Ureter (tissue), 1 donor: ENCODE data around the gene NCOA6. TPM values are rescaled to one million over a fixed set of nuclear protein-coding genes. Genes with fewer than 3 reads are reported as not detected.

Experiments
- DNase-seq: peaks from one replicate; pipeline ENCODE4 v3.0.0-alpha.2; 2020; ENCODE audit warnings: low spot score
- total RNA-seq: library from RNA; stranded (reverse); gene quantifications from one replicate; pipeline ENCODE4 v1.2.4, GENCODE V29; 2023
- donor health status: DM: yes; HTN: yes; CAD: no.

Gene NCOA6
- 40.7 TPM for total RNA-seq

DNA sequence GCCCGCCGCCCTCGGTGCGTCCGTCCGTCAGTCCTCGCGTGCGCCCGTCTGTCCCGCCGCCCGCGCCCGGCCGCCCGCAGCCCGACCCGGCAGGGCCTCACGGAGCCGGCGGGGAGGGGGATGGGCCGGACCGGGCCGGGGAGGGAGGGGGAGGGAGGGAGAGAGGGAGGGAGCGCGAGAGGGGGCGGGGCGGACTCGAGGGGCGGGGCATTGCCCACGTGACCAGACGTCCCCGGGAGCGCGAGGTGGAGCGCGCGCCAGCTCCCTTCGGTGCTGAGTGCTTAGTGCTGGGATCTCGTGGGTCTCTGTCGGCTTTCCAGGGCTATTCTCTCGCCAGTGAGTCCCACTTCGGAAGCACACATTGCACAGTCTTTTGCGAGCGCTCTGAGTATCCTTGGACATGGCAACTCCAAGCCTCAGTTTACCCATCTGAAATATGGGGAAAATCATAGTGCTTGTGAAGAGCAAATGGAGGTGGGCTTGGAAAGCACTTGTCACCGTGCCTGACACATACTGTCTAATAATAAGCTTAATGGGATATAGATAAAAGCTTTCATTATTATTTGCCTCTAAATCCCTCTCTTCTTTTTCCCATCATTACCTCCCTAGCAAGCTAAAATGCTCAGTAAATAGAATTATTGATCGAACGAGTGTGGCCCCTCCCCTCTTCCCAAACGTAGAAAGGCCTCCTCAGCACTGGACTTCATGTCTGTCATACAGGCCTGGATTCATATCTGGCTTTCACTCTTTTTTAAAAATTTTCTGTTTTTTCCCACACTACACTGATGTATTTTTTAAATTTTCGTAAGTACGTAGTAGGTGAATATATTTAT, at the start of gene NCOA6:
Gene NCOA6 (minus strand): TSS at position 122 of the 833 bp plus-strand sequence. CDS start 43,296 bp downstream, outside the sequence.
- DNase-seq: peak; percentile 92

- peak; percentile 85 for DNase-seq
Measured at GRCh38 chr20:34874094-34874654, 48.7 kb upstream of the NCOA6 start.

GRCh38 chr20:34873583-34874093, 48.2 kb upstream of the NCOA6 start:
- no peak for DNase-seq

- DNase-seq: peak; percentile 86
Measured at GRCh38 chr20:34872622-34873224, 47.3 kb upstream of the NCOA6 start, which contains the start of gene GGT7. GGT7 (minus strand) TSS chr20:34872856; CDS start chr20:34872815, 41 bp downstream.

DNA sequence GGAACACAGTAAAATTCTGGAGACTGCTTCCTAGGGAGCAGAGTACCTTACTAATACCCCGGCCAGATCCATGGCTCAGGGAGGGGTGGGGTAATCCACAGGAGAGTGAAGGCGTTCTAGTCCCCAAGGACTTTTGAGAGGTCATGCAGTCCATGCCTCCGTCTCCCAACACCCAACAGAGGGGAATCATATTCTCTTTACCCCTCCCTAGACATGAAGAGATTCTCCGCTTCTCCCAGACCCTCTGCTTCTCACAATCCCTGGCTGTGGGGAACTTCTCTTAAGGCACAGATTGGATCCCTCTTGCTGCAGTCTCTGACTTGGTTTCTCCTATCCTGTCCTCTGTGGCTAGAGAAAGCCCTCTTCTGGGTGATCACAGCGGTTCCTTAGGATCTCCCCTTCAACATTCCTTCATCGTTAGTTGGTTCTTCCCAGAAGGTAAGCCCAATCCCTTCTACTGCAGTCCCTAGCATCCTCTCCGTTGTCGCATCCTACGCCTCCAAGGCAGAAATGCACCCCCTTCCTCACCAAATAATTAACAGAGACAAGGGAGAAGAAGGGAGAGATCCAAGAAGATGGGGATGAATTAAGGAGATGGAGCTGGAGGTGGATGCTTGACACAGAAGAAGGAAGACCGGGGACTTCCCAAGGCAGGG, 46.6 kb upstream of the NCOA6 start:
- DNase-seq: no peak

DNA sequence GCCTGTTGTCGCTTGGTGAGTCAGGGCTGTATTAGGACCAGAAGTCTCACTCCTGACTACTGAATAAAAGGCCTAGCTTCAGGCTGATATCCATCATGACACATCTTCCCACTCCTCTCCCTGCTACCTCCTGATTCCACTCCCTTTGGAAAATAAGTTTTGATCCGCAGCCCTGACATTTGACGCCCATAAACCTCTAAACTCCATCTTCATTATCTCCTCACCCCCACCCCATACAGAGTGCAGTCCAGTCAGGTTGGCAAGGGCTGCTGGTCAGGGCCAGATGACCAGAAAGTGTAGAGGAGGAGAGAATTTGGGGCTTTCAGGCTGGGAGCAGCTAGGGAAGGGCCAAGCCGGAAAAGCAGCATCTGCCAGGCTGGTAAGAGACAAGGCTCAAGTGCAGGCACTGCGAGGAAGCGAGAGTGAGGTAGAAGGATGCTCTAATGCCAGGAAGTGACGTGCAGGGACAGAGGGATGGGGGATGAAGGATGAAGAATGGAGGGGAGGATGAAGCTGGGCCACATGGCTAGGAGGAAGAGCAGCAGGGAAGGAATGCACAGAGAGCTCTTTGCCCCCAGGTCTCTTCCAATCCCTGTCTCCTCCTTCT, 46.0 kb upstream of the NCOA6 start:
- no peak for DNase-seq

- no peak for DNase-seq
Measured at GRCh38 chr20:34864216-34864615, 38.8 kb upstream of the NCOA6 start.

DNA sequence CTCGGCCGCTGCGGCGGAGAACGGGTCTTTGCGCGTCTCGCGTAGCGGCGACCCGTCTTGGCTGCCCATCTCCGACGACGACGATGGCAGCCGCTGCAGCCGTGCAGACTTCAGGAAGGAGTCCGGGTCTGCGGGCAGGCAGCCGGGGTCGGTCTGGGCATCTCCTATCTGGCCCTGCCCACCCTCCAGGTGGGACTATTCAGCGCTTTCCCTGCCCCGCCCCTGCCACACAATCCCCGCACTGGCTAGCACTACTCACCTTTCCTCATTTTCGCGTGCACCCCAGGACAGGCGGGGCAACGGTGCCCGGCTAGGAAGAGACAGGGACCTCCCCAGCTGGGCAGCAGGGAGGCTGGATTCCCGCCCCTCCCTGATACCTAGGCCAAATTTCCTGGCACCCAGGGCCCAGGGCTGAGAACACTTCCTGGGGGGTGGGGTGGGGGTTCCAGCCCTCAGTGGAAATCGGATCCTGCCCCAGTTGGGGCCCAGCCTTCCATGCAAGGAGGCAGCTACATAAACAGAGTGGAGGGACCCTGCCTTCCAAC, 38.0 kb upstream of the NCOA6 start:
- no peak for DNase-seq

DNA sequence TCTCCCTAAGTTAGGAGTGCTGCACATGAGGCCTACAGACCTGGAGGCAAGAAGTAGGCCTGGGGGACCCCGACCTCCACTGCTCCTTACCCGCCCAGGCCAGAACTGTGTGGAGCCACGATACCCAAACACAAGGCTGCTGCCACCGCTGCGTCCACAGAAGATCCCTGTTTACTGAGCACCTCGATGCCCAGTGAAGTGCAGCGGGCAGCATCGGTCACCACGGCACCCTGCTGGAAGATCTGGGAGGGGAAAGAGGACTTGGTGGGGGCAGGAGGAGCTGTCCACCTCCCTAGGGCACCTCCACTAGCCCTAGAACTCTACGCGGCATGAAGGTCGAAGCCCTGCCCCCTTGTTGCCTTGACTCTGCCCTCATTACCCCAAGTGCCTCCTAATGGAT, 37.3 kb upstream of the NCOA6 start:
- no peak for DNase-seq

DNA sequence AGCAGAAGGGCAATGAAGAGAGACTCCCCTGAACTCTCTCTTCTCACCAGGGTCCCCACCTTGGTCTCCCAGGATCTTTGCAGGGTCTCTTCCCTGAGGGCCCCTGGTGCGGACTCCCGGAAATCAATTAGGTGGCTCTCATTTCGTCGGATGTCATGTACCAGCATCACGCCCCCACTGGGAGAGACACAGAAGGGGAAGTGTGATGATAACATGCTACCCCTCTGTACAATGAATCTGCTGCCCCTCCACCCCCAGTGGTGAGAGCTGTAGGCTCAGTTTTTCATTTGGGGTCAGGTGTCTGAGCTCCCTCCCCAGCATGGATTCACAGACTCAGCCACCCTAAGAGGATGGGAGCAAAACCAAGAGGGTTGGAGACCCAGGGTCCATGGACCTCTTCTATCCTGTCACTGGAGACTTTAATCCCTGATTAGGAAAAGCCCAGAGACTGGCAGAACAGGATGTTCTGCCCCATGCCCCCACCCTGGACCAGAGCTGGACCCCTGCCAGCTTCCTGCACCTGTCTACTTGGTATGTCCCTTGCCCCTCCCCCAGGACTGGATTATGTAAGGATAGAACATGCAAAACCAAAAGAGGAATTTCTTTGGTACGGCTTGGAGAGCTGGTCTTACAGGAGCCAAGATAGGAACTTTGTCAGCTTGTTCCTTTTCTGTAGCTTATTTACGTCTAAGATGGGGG, 36.1 kb upstream of the NCOA6 start:
- DNase-seq: no peak

DNA sequence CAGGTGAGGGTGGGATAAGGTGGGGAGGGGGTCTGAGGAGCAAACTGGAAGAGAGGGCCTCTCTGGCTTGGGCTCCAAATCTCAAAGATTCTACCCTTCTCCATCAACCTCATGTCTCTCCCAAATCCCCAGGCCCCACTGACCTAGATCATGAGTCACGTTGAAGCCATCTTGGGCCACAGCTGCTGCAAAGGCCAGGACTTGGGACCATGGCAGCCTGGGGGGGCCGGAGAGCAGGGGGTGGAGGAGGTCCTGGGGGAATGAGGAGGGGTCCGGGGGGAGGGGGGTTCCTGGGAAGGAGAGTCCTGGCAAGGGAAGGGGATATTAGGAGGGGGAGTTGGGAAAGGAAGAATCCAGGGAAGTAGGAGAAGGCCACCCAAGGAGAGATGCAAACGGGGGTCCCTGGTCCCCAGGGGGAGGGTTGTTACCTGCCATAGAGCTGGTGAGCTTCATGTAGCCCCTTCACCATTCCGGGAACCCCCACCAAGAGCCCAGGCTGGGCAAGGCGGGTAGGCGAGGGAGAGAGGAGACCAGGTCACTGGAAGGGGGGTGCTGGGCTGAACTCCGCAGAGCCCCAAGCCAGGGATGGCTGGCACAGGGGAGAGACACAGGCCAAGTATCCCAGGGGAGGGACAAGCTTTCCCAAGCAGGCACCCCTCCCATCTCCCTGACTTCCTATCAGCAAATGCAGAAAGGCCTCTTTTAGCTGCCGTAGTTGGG, 34.5 kb upstream of the NCOA6 start:
- DNase-seq: no peak

- DNase-seq: no peak
Measured at GRCh38 chr20:34859367-34859766, 33.9 kb upstream of the NCOA6 start.

DNA sequence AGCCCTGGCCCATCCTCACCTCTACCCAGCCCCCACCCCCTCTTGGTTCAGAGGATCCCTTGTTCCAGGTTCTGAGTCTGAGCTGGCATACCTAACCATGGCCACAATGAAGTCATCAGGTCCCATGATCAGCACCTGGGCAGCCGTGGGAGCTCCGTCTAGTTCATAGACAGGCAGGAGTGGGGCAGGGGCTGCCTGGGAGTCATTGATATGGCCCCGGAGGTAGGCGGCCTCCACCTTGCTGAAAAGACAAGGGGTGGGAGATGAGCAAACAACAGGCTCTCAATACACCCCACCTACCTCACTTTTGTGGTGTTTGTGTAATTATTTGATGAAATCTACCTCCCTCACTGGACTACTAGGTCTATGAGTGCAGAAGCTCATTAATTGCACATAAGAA, 26.8 kb upstream of the NCOA6 start:
- DNase-seq: no peak

- DNase-seq: no peak
Measured at GRCh38 chr20:34850969-34851368, 25.5 kb upstream of the NCOA6 start.

- no peak for DNase-seq
Measured at GRCh38 chr20:34849778-34850177, 24.3 kb upstream of the NCOA6 start.

GRCh38 chr20:34848597-34848996, 23.1 kb upstream of the NCOA6 start:
- DNase-seq: no peak

DNA sequence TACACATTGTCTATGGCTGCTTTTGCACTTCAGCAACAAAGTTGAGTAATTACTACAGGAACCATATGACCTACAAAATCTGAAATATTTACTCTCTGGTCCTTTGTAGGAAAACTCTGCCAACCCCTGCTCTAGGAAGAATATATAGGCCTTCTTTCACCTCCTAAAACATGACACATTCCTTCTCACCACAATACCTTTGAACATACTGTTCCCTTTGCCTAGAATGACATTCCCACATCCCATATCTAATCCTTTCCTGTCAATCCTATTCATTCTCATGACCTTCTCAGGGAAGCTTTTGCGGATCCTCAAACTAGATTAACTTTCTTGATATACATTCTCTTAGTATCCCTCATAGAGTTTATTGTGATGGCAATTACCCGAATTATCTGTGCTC, 18.0 kb upstream of the NCOA6 start:
- DNase-seq: no peak

GRCh38 chr20:34842143-34842542, 16.7 kb upstream of the NCOA6 start:
- DNase-seq: no peak

DNA sequence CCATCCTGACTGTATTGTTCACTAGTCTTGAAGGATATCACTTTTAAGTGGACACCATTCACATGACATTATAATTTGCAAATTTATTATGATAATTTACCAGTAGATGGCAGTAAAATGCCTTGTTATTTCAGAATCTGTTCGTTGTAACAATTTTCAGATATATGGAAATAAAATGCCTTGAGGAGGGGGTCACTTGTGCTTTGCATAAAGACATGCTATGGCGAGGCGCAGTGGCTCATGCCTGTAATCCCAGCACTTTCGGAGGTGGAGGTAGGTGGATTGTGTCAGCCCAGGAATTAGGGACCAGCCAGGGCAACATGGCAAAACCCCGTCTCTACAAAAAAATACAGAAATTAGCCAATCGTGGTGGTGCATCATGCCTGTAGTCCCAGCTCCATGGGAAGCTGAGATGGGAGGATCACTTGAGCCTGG, 9.0 kb upstream of the NCOA6 start:
- DNase-seq: no peak

DNA sequence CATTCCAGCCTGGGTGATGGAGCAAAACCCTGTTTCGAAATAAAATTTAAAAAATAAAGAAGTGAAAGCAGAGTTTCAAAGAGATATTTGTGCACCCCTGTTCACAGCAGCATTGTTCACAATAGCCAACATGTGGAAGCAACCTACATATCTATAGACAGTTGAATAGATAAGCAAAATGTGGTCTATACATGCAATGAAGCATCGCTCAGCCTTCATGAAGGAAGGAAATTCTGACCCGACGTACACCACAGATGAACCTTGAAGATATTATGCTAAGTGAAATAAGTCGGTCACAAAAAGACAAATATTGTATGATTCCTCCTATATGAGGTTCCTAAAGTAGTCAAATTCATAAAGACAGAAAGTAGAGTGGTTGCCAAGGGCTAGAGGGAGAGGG, 6.5 kb upstream of the NCOA6 start:
- no peak for DNase-seq
